Naive thymus-derived CD8-positive, alpha-beta T cell (primary cell): ENCODE measurements around the gene TRIM7. TPM values are rescaled to one million over a fixed set of nuclear protein-coding genes. Genes with fewer than 3 reads are reported as not detected.

Experiments
- ATAC-seq, 2 donors: fragments of 150-1000 bp; cut with Tn5 transposase in 1 of 2; sonication (Bioruptor Pico), chemical (Tn5 transposase) in 1 of 2; 1 replicate in 1 of 2; 2 replicates in 1 of 2; pipeline ENCODE4 v1.10.0; 2021; ENCODE audit warnings: mild to moderate bottlenecking in 2 of 2, moderate library complexity in 2 of 2
- POLR2A ChIA-PET: fragments of 350-600 bp; sonication (Branson Sonifier 250); formaldehyde crosslinking; loops from one replicate; lab custom pipeline; 2021; ENCODE audit warnings: antibody characterized with exemption; lab: Charles Lee
- DNase-seq, 10 donors: peaks; one replicate each; pipeline versions ENCODE4 v3.0.0 to v3.0.0-alpha.2; 2020 to 2022
- H3K27ac Mint-ChIP-seq, 10 donors: one replicate each; pipeline ENCODE4 v1.8.0; 2020 to 2022; ENCODE audit warnings: mild to moderate bottlenecking in 10 of 10, mixed read lengths in 10 of 10, moderate library complexity in 4 of 10, inconsistent platforms in 1 of 10
- H3K27me3 Mint-ChIP-seq, 5 donors: one replicate each; pipeline ENCODE4 v1.8.0; 2021 to 2022; ENCODE audit warnings: mixed read lengths in 5 of 5
- H3K36me3 Mint-ChIP-seq, 3 donors: one replicate each; pipeline ENCODE4 v1.8.0; 2020 to 2022; ENCODE audit warnings: mixed read lengths in 3 of 3, mild to moderate bottlenecking in 2 of 3, inconsistent platforms in 1 of 3
- H3K4me1 Mint-ChIP-seq, 4 donors: one replicate each; pipeline ENCODE4 v1.8.0; 2021 to 2022; ENCODE audit warnings: mixed read lengths in 4 of 4
- H3K4me3 Mint-ChIP-seq, 10 donors: one replicate each; pipeline ENCODE4 v1.8.0; 2020 to 2022; ENCODE audit warnings: mild to moderate bottlenecking in 10 of 10, mixed read lengths in 10 of 10, moderate library complexity in 6 of 10, inconsistent platforms in 1 of 10
- H3K9me3 Mint-ChIP-seq, 9 donors: one replicate each; pipeline ENCODE4 v1.8.0; 2020 to 2022; ENCODE audit warnings: mixed read lengths in 9 of 9, mild to moderate bottlenecking in 3 of 9, inconsistent platforms in 1 of 9, moderate library complexity in 1 of 9
- polyA plus RNA-seq, 3 donors: library from polyadenylated mRNA; unstranded; fragments of 300-500 nt; fragmentation: Illumina TruSeq; gene quantifications; one replicate each; pipeline ENCODE4 v1.2.3, GENCODE V29; 2021
- total RNA-seq, 8 experiments: library from RNA in 2 of 8; stranded (reverse) in 2 of 8; gene quantifications; one replicate each; pipeline ENCODE4 v1.2.3 and lab custom pipeline; 2021 to 2026

TRIM7 gene
- total and polyA plus RNA-seq, 5 experiments from 2014 or later, result 0.40 to 4.2 (median 3.7) TPM; not detected in 2

- H3K27ac Mint-ChIP-seq, result no peak overlapping the region
- DNase-seq, result no peak
- H3K36me3 Mint-ChIP-seq, result no peaks in the 10 kb centered on the region
- no peak overlapping the region for H3K4me3 Mint-ChIP-seq
- no peaks in the 10 kb centered on the region for H3K9me3 Mint-ChIP-seq
- no peak for ATAC-seq
- POLR2A ChIA-PET, result interaction anchor here (0.7 to 3.3 kb wide), 3 partner anchors 10 to 39 kb away, joined by 3 to 11 read pairs (median 5); no protein-coding TSS in a partner anchor
- peaks cover 2 to 6% (median 4%) of the 10 kb centered on the region in 4 donors for H3K4me1 Mint-ChIP-seq
- H3K27me3 Mint-ChIP-seq, result peaks cover 0 to 4% (median 0%) of the 10 kb centered on the region in 5 donors
Measured at GRCh38 chr5:181198905-181199519, 6.0 kb downstream of the TRIM7 start.

- Mint-ChIP-seq H3K9me3 (no peaks in the 10 kb centered on the region), H3K27me3 (peaks cover 0 to 2% (median 0%) of the 10 kb centered on the region in 5 donors), H3K27ac (no peak overlapping the region), H3K4me3 (no peak overlapping the region), H3K36me3 (no peaks in the 10 kb centered on the region), H3K4me1 (peaks cover 0 to 7% (median 1%) of the 10 kb centered on the region in 4 donors)
- ATAC-seq (no peak), DNase-seq (no peak)
- POLR2A ChIA-PET, result interaction anchor here (0.6 to 3.3 kb wide), 5 partner anchors 8 to 52 kb away, joined by 3 to 11 read pairs (median 5); partner anchors contain the start of gene TRIM41
Measured at GRCh38 chr5:181198106-181198685, 6.8 kb downstream of the TRIM7 start.

- no peak overlapping the region for H3K4me3 Mint-ChIP-seq
- DNase-seq, result no peak
- no peaks in the 10 kb centered on the region for H3K9me3 Mint-ChIP-seq
- H3K27me3 Mint-ChIP-seq, result peaks cover 0 to 2% (median 0%) of the 10 kb centered on the region in 5 donors
- no peaks in the 10 kb centered on the region for H3K36me3 Mint-ChIP-seq
- peaks cover 5 to 14% (median 7%) of the 10 kb centered on the region in 4 donors for H3K4me1 Mint-ChIP-seq
- ATAC-seq, result no peak
- peak overlapping the region in 2 of 10 donors; percentile 54 to 76 for H3K27ac Mint-ChIP-seq
- POLR2A ChIA-PET, result interaction anchor here (0.6 to 3.3 kb wide), 5 partner anchors 9 to 53 kb away, joined by 3 to 11 read pairs (median 5); partner anchors contain the start of gene TRIM41
Measured at GRCh38 chr5:181197326-181197951, 7.6 kb downstream of the TRIM7 start.

- peaks cover 0 to 7% (median 0%) of the 10 kb centered on the region in 5 donors for H3K27me3 Mint-ChIP-seq
- H3K4me3 Mint-ChIP-seq, result no peak overlapping the region
- H3K9me3 Mint-ChIP-seq, result peaks cover 0 to 6% (median 0%) of the 10 kb centered on the region in 9 donors
- no peak overlapping the region for H3K27ac Mint-ChIP-seq
- peaks cover 12 to 25% (median 18%) of the 10 kb centered on the region in 4 donors for H3K4me1 Mint-ChIP-seq
- POLR2A ChIA-PET, result interaction anchor here (1.4 to 13.1 kb wide), 3 partner anchors 9 to 69 kb away, joined by 4 to 286 read pairs (median 281); partner anchors contain the start of genes TRIM41 and TRIM7
- peaks cover 0 to 3% (median 2%) of the 10 kb centered on the region in 3 donors for H3K36me3 Mint-ChIP-seq
- DNase-seq, result no peak
- ATAC-seq, result no peak
Measured at GRCh38 chr5:181195249-181195761, 9.7 kb downstream of the TRIM7 start.

GRCh38 chr5:181194489-181195248, 10.3 kb downstream of the TRIM7 start:
- H3K9me3 Mint-ChIP-seq, result peaks cover 0 to 6% (median 0%) of the 10 kb centered on the region in 9 donors
- ATAC-seq (no peak), DNase-seq (no peak)
- peaks cover 0 to 3% (median 2%) of the 10 kb centered on the region in 3 donors for H3K36me3 Mint-ChIP-seq
- H3K4me1 Mint-ChIP-seq, result peaks cover 12 to 31% (median 17%) of the 10 kb centered on the region in 4 donors
- no peak overlapping the region for H3K4me3 Mint-ChIP-seq
- POLR2A ChIA-PET, result interaction anchor here (1.1 to 13.1 kb wide), 5 partner anchors 10 to 391 kb away, joined by 3 to 286 read pairs (median 87); partner anchors contain the start of genes RACK1, TRIM41 and TRIM7
- H3K27ac Mint-ChIP-seq, result no peak overlapping the region
- peaks cover 0 to 7% (median 0%) of the 10 kb centered on the region in 5 donors for H3K27me3 Mint-ChIP-seq

- DNase-seq (no peak), ATAC-seq (no peak)
- Mint-ChIP-seq H3K27me3 (peaks cover 0 to 11% (median 0%) of the 10 kb centered on the region in 5 donors), H3K36me3 (peaks cover 0 to 6% (median 4%) of the 10 kb centered on the region in 3 donors), H3K9me3 (peaks cover 0 to 10% (median 0%) of the 10 kb centered on the region in 9 donors), H3K27ac (peak overlapping the region in 4 of 10 donors; percentile 2 to 93 (median 22)), H3K4me1 (peaks cover 15 to 36% (median 21%) of the 10 kb centered on the region in 4 donors), H3K4me3 (peak overlapping the region in 6 of 10 donors; percentile 1 to 98 (median 54))
- POLR2A ChIA-PET, result interaction anchor here (0.6 to 13.1 kb wide), 8 partner anchors 11 to 674 kb away, joined by 4 to 286 read pairs (median 57); partner anchors contain the start of genes RACK1, TRIM41, TRIM52 and TRIM7
Measured at GRCh38 chr5:181193656-181194055, 11.3 kb downstream of the TRIM7 start.

GRCh38 chr5:181192337-181193046, 12.5 kb downstream of the TRIM7 start:
- DNase-seq, result no peak
- H3K36me3 Mint-ChIP-seq, result peaks cover 0 to 10% (median 6%) of the 10 kb centered on the region in 3 donors
- peaks cover 26 to 47% (median 29%) of the 10 kb centered on the region in 4 donors for H3K4me1 Mint-ChIP-seq

GRCh38 chr5:181191526-181192336, 13.3 kb downstream of the TRIM7 start:
- H3K9me3 Mint-ChIP-seq, result peaks cover 0 to 16% (median 0%) of the 10 kb centered on the region in 9 donors
- peaks cover 24 to 48% (median 29%) of the 10 kb centered on the region in 4 donors for H3K4me1 Mint-ChIP-seq
- H3K36me3 Mint-ChIP-seq, result peaks cover 0 to 10% (median 6%) of the 10 kb centered on the region in 3 donors

More at GRCh38 chr5:181192337-181193046, 12.5 kb downstream of the TRIM7 start:
- no peak for ATAC-seq
- POLR2A ChIA-PET, result interaction anchor here (0.9 to 13.1 kb wide), 18 partner anchors 10 to 382 kb away, joined by 3 to 286 read pairs (median 4); partner anchors contain the start of genes RACK1, TRIM41, TRIM52 and TRIM7
- Mint-ChIP-seq H3K4me3 (peak overlapping the region; percentile 92 to 98 (median 98)), H3K27me3 (peaks cover 0 to 15% (median 0%) of the 10 kb centered on the region in 5 donors), H3K9me3 (peaks cover 0 to 16% (median 0%) of the 10 kb centered on the region in 9 donors), H3K27ac (peak overlapping the region; percentile 84 to 100 (median 96))

GRCh38 chr5:181190711-181191525, 14.1 kb downstream of the TRIM7 start:
- Mint-ChIP-seq H3K9me3 (peaks cover 0 to 16% (median 0%) of the 10 kb centered on the region in 9 donors), H3K27me3 (peaks cover 0 to 15% (median 0%) of the 10 kb centered on the region in 5 donors), H3K4me3 (peak overlapping the region; percentile 92 to 98 (median 98)), H3K36me3 (peaks cover 0 to 10% (median 6%) of the 10 kb centered on the region in 3 donors), H3K4me1 (peaks cover 24 to 48% (median 36%) of the 10 kb centered on the region in 4 donors), H3K27ac (peak overlapping the region; percentile 90 to 100 (median 96))
- POLR2A ChIA-PET, result interaction anchor here (0.9 to 13.1 kb wide), 25 partner anchors 8 to 387 kb away, joined by 3 to 286 read pairs (median 5); partner anchors contain the start of genes RACK1, TRIM41, TRIM52 and TRIM7
- ATAC-seq (peak; percentile 8 to 10), DNase-seq (peak in 8 of 10 donors; percentile 29 to 53 (median 44))

More at GRCh38 chr5:181191526-181192336, 13.3 kb downstream of the TRIM7 start:
- peak; percentile 55 to 62 for ATAC-seq
- peak overlapping the region; percentile 90 to 100 (median 96) for H3K27ac Mint-ChIP-seq
- POLR2A ChIA-PET, result interaction anchor here (0.9 to 13.1 kb wide), 21 partner anchors 8 to 381 kb away, joined by 3 to 286 read pairs (median 5); partner anchors contain the start of genes RACK1, TRIM41, TRIM52 and TRIM7
- H3K27me3 Mint-ChIP-seq, result peaks cover 0 to 15% (median 0%) of the 10 kb centered on the region in 5 donors
- H3K4me3 Mint-ChIP-seq, result peak overlapping the region; percentile 92 to 98 (median 98)
- DNase-seq, result peak; percentile 90 to 100 (median 97)
